Activated naive CD8-positive, alpha-beta T cell treated with anti-CD3 and anti-CD28 coated beads for 36 hours (primary cell): ENCODE measurements around the gene SPATA20. TPM values are rescaled to one million over a fixed set of nuclear protein-coding genes. Genes with fewer than 3 reads are reported as not detected.

Experiments used
- DNase-seq: peaks from one replicate; pipeline ENCODE4 v3.0.0; 2021
- H3K27ac Mint-ChIP-seq: one replicate; pipeline ENCODE4 v1.8.0; 2022; ENCODE audit warnings: mild to moderate bottlenecking, moderate library complexity, mixed read lengths
- H3K27me3 Mint-ChIP-seq: one replicate; pipeline ENCODE4 v1.8.0; 2022; ENCODE audit warnings: mild to moderate bottlenecking, mixed read lengths
- H3K36me3 Mint-ChIP-seq: one replicate; pipeline ENCODE4 v1.8.0; 2021; ENCODE audit warnings: mild to moderate bottlenecking, mixed read lengths
- H3K4me1 Mint-ChIP-seq: one replicate; pipeline ENCODE4 v1.8.0; 2021; ENCODE audit warnings: mixed read lengths
- H3K4me3 Mint-ChIP-seq: one replicate; pipeline ENCODE4 v1.8.0; 2022; ENCODE audit warnings: mild to moderate bottlenecking, moderate library complexity, mixed read lengths
- H3K9me3 Mint-ChIP-seq: one replicate; pipeline ENCODE4 v1.8.0; 2022; ENCODE audit warnings: mixed read lengths
- total RNA-seq, 2 experiments: library from RNA; stranded (reverse); gene quantifications; one replicate each; pipeline ENCODE4 v1.2.3, GENCODE V29; 2021

Gene SPATA20
- total RNA-seq, 2 experiments from 2014 or later = 32.4 to 36.3 TPM

GRCh38 chr17:50541716-50542688 is 5.0 kb upstream of the SPATA20 start:
- H3K9me3 Mint-ChIP-seq = no peaks in the 10 kb centered on the region
- H3K4me3 Mint-ChIP-seq = peak overlapping the region; percentile 77
- H3K27ac Mint-ChIP-seq = no peak overlapping the region
- DNase-seq = peak; percentile 91
- no peaks in the 10 kb centered on the region for H3K36me3 Mint-ChIP-seq
- peaks cover 13% of the 10 kb centered on the region for H3K4me1 Mint-ChIP-seq
- peaks cover 12% of the 10 kb centered on the region for H3K27me3 Mint-ChIP-seq

GRCh38 chr17:50542795-50543774 is 3.9 kb upstream of the SPATA20 start:
- Mint-ChIP-seq H3K4me3 (peak overlapping the region; percentile 77), H3K36me3 (no peaks in the 10 kb centered on the region), H3K9me3 (no peaks in the 10 kb centered on the region), H3K4me1 (peaks cover 13% of the 10 kb centered on the region), H3K27me3 (peaks cover 12% of the 10 kb centered on the region), H3K27ac (no peak overlapping the region)
- DNase-seq = no peak

GRCh38 chr17:50544516-50544915 is 2.5 kb upstream of the SPATA20 start:
- H3K27me3 Mint-ChIP-seq = peaks cover 12% of the 10 kb centered on the region
- no peak overlapping the region for H3K4me3 Mint-ChIP-seq
- no peaks in the 10 kb centered on the region for H3K36me3 Mint-ChIP-seq
- no peaks in the 10 kb centered on the region for H3K9me3 Mint-ChIP-seq
- peaks cover 11% of the 10 kb centered on the region for H3K4me1 Mint-ChIP-seq
- DNase-seq = no peak
- no peak overlapping the region for H3K27ac Mint-ChIP-seq

- H3K27ac Mint-ChIP-seq = no peak overlapping the region
- H3K36me3 Mint-ChIP-seq = no peaks in the 10 kb centered on the region
- H3K4me3 Mint-ChIP-seq = no peak overlapping the region
- peaks cover 12% of the 10 kb centered on the region for H3K27me3 Mint-ChIP-seq
- no peak for DNase-seq
- peaks cover 11% of the 10 kb centered on the region for H3K4me1 Mint-ChIP-seq
- no peaks in the 10 kb centered on the region for H3K9me3 Mint-ChIP-seq
These were observed 1.7 kb upstream of the SPATA20 start for GRCh38 chr17:50545311-50545710.

GRCh38 chr17:50546701-50547034 is 306 bp upstream of the SPATA20 start:
- H3K4me1 Mint-ChIP-seq = peaks cover 7% of the 10 kb centered on the region
- H3K27ac Mint-ChIP-seq = no peak overlapping the region
- H3K27me3 Mint-ChIP-seq = peaks cover 12% of the 10 kb centered on the region
- no peak for DNase-seq
- peaks cover 2% of the 10 kb centered on the region for H3K36me3 Mint-ChIP-seq
- H3K9me3 Mint-ChIP-seq = no peaks in the 10 kb centered on the region
- H3K4me3 Mint-ChIP-seq = peak overlapping the region; percentile 83

GRCh38 chr17:50547736-50548083 is 736 bp downstream of the SPATA20 start:
- peak overlapping the region; percentile 83 for H3K4me3 Mint-ChIP-seq

GRCh38 chr17:50548831-50549230 is 1.9 kb downstream of the SPATA20 start:
- H3K36me3 Mint-ChIP-seq = peaks cover 2% of the 10 kb centered on the region
- H3K9me3 Mint-ChIP-seq = no peaks in the 10 kb centered on the region
- H3K4me3 Mint-ChIP-seq = no peak overlapping the region
- no peak for DNase-seq
- peaks cover 9% of the 10 kb centered on the region for H3K27me3 Mint-ChIP-seq
- H3K27ac Mint-ChIP-seq = no peak overlapping the region
- H3K4me1 Mint-ChIP-seq = no peaks in the 10 kb centered on the region

More at GRCh38 chr17:50547736-50548083, 736 bp downstream of the SPATA20 start:
- Mint-ChIP-seq H3K4me1 (no peaks in the 10 kb centered on the region), H3K27ac (peak overlapping the region; percentile 75), H3K27me3 (peaks cover 12% of the 10 kb centered on the region), H3K36me3 (peaks cover 2% of the 10 kb centered on the region), H3K9me3 (no peaks in the 10 kb centered on the region)
- DNase-seq = no peak

GRCh38 chr17:50549256-50549941 is 2.4 kb downstream of the SPATA20 start:
- Mint-ChIP-seq H3K9me3 (no peaks in the 10 kb centered on the region), H3K27ac (no peak overlapping the region), H3K4me1 (no peaks in the 10 kb centered on the region)

GRCh38 chr17:50549969-50550368 is 3.0 kb downstream of the SPATA20 start:
- no peak overlapping the region for H3K4me3 Mint-ChIP-seq

More at GRCh38 chr17:50549256-50549941, 2.4 kb downstream of the SPATA20 start:
- peaks cover 3% of the 10 kb centered on the region for H3K27me3 Mint-ChIP-seq
- no peak for DNase-seq
- H3K36me3 Mint-ChIP-seq = peaks cover 2% of the 10 kb centered on the region
- H3K4me3 Mint-ChIP-seq = no peak overlapping the region

GRCh38 chr17:50550661-50551432 is 3.9 kb downstream of the SPATA20 start:
- Mint-ChIP-seq H3K9me3 (no peaks in the 10 kb centered on the region), H3K4me3 (no peak overlapping the region), H3K27me3 (no peaks in the 10 kb centered on the region), H3K27ac (no peak overlapping the region), H3K4me1 (no peaks in the 10 kb centered on the region), H3K36me3 (peaks cover 9% of the 10 kb centered on the region)
- no peak for DNase-seq

More at GRCh38 chr17:50549969-50550368, 3.0 kb downstream of the SPATA20 start:
- Mint-ChIP-seq H3K27ac (no peak overlapping the region), H3K36me3 (peaks cover 4% of the 10 kb centered on the region), H3K27me3 (no peaks in the 10 kb centered on the region), H3K9me3 (no peaks in the 10 kb centered on the region), H3K4me1 (no peaks in the 10 kb centered on the region)
- no peak for DNase-seq

- Mint-ChIP-seq H3K36me3 (peaks cover 9% of the 10 kb centered on the region), H3K9me3 (no peaks in the 10 kb centered on the region), H3K4me1 (no peaks in the 10 kb centered on the region), H3K27me3 (no peaks in the 10 kb centered on the region), H3K27ac (no peak overlapping the region), H3K4me3 (no peak overlapping the region)
- no peak for DNase-seq
These were observed 4.5 kb downstream of the SPATA20 start for GRCh38 chr17:50551433-50551815.

- Mint-ChIP-seq H3K4me1 (no peaks in the 10 kb centered on the region), H3K9me3 (no peaks in the 10 kb centered on the region), H3K36me3 (peaks cover 9% of the 10 kb centered on the region), H3K27ac (no peak overlapping the region), H3K4me3 (no peak overlapping the region), H3K27me3 (no peaks in the 10 kb centered on the region)
- DNase-seq = no peak
These were observed 4.9 kb downstream of the SPATA20 start for GRCh38 chr17:50551884-50552283.

- Mint-ChIP-seq H3K4me1 (peaks cover 2% of the 10 kb centered on the region), H3K4me3 (no peak overlapping the region), H3K27ac (no peak overlapping the region), H3K27me3 (peaks cover 19% of the 10 kb centered on the region), H3K36me3 (peaks cover 9% of the 10 kb centered on the region), H3K9me3 (no peaks in the 10 kb centered on the region)
- DNase-seq = no peak
These were observed 7.2 kb downstream of the SPATA20 start for GRCh38 chr17:50554201-50554600.

- no peak for DNase-seq
- Mint-ChIP-seq H3K27ac (no peak overlapping the region), H3K9me3 (no peaks in the 10 kb centered on the region), H3K27me3 (peaks cover 35% of the 10 kb centered on the region), H3K36me3 (peaks cover 7% of the 10 kb centered on the region), H3K4me1 (peaks cover 9% of the 10 kb centered on the region), H3K4me3 (no peak overlapping the region)
These were observed 9.8 kb downstream of the SPATA20 start for GRCh38 chr17:50556803-50557202.
